Mammary epithelial cell (primary cell): ENCODE measurements around the gene ANP32B.

Source experiments
- EZH2 ChIP-seq: IDR thresholded peaks from 2 replicates; pipeline ENCODE4 v1.6.1; 2012; ENCODE audit warnings: low read length, inconsistent platforms, borderline replicate concordance
- TF ChIP-seq, protein P1 (sequence below), 2 donors: IDR thresholded peaks in 1 of 2; conservative IDR thresholded peaks in 1 of 2; 2 replicates each; pipeline ENCODE4 v1.5.1; 2011 to 2012; ENCODE audit warnings: inconsistent platforms in 2 of 2, low read length in 2 of 2, mild to moderate bottlenecking in 2 of 2, control low read depth in 1 of 2, low read depth in 1 of 2; ENCODE audit not compliant: insufficient read depth in 1 of 2; ENCODE audit errors: extremely low read depth in 1 of 2

DNA sequence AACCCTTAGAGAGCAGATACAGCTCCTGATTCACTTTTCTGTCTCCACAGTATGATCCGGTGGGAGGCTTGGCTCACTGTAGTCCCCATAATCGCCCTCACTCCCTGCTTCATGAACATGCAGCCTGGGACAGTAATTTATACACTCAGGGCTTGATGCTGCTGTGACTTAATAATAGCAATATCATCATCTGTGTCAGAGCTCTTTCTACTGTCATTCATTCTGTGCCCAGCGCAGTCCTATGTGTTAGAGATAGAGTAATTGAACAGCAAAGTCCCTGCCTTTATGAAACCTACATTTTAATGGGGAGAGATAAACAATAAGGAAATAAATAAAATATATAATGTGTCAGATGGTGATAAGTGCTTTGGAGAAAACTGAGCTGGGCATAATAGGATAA is 42.4 kb upstream of the ANP32B start:
- TF ChIP-seq, protein P1, sequence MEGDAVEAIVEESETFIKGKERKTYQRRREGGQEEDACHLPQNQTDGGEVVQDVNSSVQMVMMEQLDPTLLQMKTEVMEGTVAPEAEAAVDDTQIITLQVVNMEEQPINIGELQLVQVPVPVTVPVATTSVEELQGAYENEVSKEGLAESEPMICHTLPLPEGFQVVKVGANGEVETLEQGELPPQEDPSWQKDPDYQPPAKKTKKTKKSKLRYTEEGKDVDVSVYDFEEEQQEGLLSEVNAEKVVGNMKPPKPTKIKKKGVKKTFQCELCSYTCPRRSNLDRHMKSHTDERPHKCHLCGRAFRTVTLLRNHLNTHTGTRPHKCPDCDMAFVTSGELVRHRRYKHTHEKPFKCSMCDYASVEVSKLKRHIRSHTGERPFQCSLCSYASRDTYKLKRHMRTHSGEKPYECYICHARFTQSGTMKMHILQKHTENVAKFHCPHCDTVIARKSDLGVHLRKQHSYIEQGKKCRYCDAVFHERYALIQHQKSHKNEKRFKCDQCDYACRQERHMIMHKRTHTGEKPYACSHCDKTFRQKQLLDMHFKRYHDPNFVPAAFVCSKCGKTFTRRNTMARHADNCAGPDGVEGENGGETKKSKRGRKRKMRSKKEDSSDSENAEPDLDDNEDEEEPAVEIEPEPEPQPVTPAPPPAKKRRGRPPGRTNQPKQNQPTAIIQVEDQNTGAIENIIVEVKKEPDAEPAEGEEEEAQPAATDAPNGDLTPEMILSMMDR (conservative IDR thresholded peaks at IDR 0.05 in 1 of 2, IDR thresholded peaks at IDR 0.05 in 1 of 2; ENCODE audit: extremely low read depth in 1 of 2, insufficient read depth in 1 of 2, low read depth in 1 of 2, low read length in 2 of 2), result no peak
- TF ChIP-seq EZH2, result no peak
